SK-N-SH (cell line): ENCODE data around the gene IFI27L1. TPM values are rescaled to one million over a fixed set of nuclear protein-coding genes. Genes with fewer than 3 reads are reported as not detected.

Source experiments
- CTCF ChIA-PET: fragments of 300-600, 350-600 bp; formaldehyde crosslinking; extraction: SDS; loops from one replicate; lab custom pipeline; 2021; lab: Yijun Ruan, JAX
- POLR2A ChIA-PET: fragments of 350-600 bp; sonication (Branson Sonifier 250); formaldehyde crosslinking; extraction: SDS; loops from one replicate; lab custom pipeline; 2020; ENCODE audit warnings: antibody characterized with exemption, inconsistent platforms; lab: Yijun Ruan, JAX
- DNase-seq: peaks from one replicate; pipeline ENCODE4 v3.0.0; 2012
- H2AFZ ChIP-seq: fragments of 200-600 bp; sonication (generic); 2 replicates; pipeline ENCODE4 v1.8.1; 2016; ENCODE audit warnings: antibody characterized with exemption, mild to moderate bottlenecking, low read depth
- H3F3A ChIP-seq: fragments of 200-600 bp; sonication (generic); replicated peaks from 2 replicates; pipeline ENCODE3; 2016; ENCODE audit warnings: antibody characterized with exemption, mild to moderate bottlenecking; ENCODE audit not compliant: insufficient read depth
- H3K27ac ChIP-seq, 2 experiments: fragments of 200-500 bp in 1 of 2; fragments of 200-600 bp in 1 of 2; sonication (Bioruptor generic) in 1 of 2; sonication (generic), shearing (Covaris generic) in 1 of 2; 2 replicates each; pipeline versions ENCODE4 v1.5.1 to v1.6.1; 2014 to 2016; ENCODE audit warnings: low read depth in 2 of 2, inconsistent platforms in 1 of 2, low read length in 1 of 2, mild to moderate bottlenecking in 1 of 2, mixed read lengths in 1 of 2
- H3K27me3 ChIP-seq: fragments of 200-600 bp; sonication (generic), shearing (Covaris generic); 2 replicates; pipeline ENCODE4 v1.6.1; 2016; ENCODE audit warnings: mixed run types; ENCODE audit not compliant: insufficient read depth
- H3K36me3 ChIP-seq, 2 experiments: fragments of 200-500 bp in 1 of 2; fragments of 200-600 bp in 1 of 2; sonication (Bioruptor generic) in 1 of 2; sonication (generic) in 1 of 2; replicated peaks in 1 of 2; 2 replicates each; pipeline versions ENCODE3 to v1.5.1; 2014 to 2016; ENCODE audit warnings: low read length in 1 of 2, mild to moderate bottlenecking in 1 of 2; ENCODE audit not compliant: insufficient read depth in 2 of 2, control insufficient read depth in 1 of 2
- H3K4me1 ChIP-seq, 2 experiments: fragments of 200-500 bp in 1 of 2; fragments of 200-600 bp in 1 of 2; sonication (Bioruptor generic) in 1 of 2; sonication (generic), shearing (Covaris generic) in 1 of 2; 2 replicates each; pipeline versions ENCODE4 v1.5.1 to v1.6.1; 2014 to 2016; ENCODE audit warnings: low read depth in 1 of 2, low read length in 1 of 2, mixed run types in 1 of 2; ENCODE audit not compliant: insufficient read depth in 2 of 2, control insufficient read depth in 1 of 2
- H3K4me2 ChIP-seq: fragments of 200-600 bp; sonication (generic), shearing (Covaris generic); 2 replicates; pipeline ENCODE4 v1.6.1; 2017; ENCODE audit warnings: mixed run types
- H3K4me3 ChIP-seq, 2 experiments: fragments of 200-500 bp in 1 of 2; fragments of 200-600 bp in 1 of 2; sonication (Bioruptor generic) in 1 of 2; sonication (generic), shearing (Covaris generic) in 1 of 2; 2 replicates each; pipeline versions ENCODE4 v1.5.1 to v1.8.1; 2014 to 2016; ENCODE audit warnings: low read depth in 2 of 2, inconsistent platforms in 1 of 2, low read length in 1 of 2, mild to moderate bottlenecking in 1 of 2, mixed read lengths in 1 of 2, moderate library complexity in 1 of 2
- H3K79me2 ChIP-seq: fragments of 200-600 bp; sonication (generic); 2 replicates; pipeline ENCODE4 v1.8.1; 2017; ENCODE audit warnings: mild to moderate bottlenecking; ENCODE audit not compliant: insufficient read depth
- H3K9ac ChIP-seq: fragments of 200-600 bp; sonication (generic); 2 replicates; pipeline ENCODE4 v1.6.1; 2017; ENCODE audit warnings: mixed run types
- H3K9me2 ChIP-seq: fragments of 200-600 bp; sonication (generic); 2 replicates; pipeline ENCODE4 v1.6.1; 2017; ENCODE audit warnings: mixed run types
- H3K9me3 ChIP-seq: fragments of 200-600 bp; sonication (generic); 2 replicates; pipeline ENCODE4 v1.6.1; 2017; ENCODE audit warnings: mixed run types, mild to moderate bottlenecking, moderate library complexity
- H4K20me1 ChIP-seq: fragments of 200-600 bp; sonication (generic); 2 replicates; pipeline ENCODE4 v1.6.1; 2017; ENCODE audit warnings: mild to moderate bottlenecking, mixed run types; ENCODE audit not compliant: insufficient read depth
- CHD2 ChIP-seq: fragments of 150-350 bp; IDR thresholded peaks from 2 replicates; pipeline ENCODE4 v1.6.1; 2018; ENCODE audit warnings: low read length; ENCODE audit not compliant: partially characterized antibody
- EP300 ChIP-seq, 2 experiments: IDR thresholded peaks; 2 replicates each; pipeline versions ENCODE4 v1.4.0 to v1.6.1; 2012; ENCODE audit warnings: borderline replicate concordance in 1 of 2, low read depth in 1 of 2, low read length in 1 of 2
- GABPA ChIP-seq: IDR thresholded peaks from 2 replicates; pipeline ENCODE4 v1.4.0; 2012; ENCODE audit warnings: low read depth, mild to moderate bottlenecking
- GATA2 ChIP-seq: sonication (generic); formaldehyde crosslinking; IDR thresholded peaks from 2 replicates; pipeline ENCODE4 v1.5.0; 2020; ENCODE audit warnings: mild to moderate bottlenecking, missing genetic modification reagents
- MEF2A ChIP-seq: IDR thresholded peaks from 2 replicates; pipeline ENCODE4 v1.4.0; 2012; ENCODE audit warnings: low read depth, borderline replicate concordance
- RCOR1 ChIP-seq: fragments of 150-350 bp; IDR thresholded peaks from 2 replicates; pipeline ENCODE4 v1.6.1; 2017; ENCODE audit warnings: antibody characterized with exemption, low read length
- RFX5 ChIP-seq: IDR thresholded peaks from 2 replicates; pipeline ENCODE4 v1.6.1; 2012; ENCODE audit warnings: mild to moderate bottlenecking, improper control_type of control experiment, low read length
- SMC3 ChIP-seq: IDR thresholded peaks from 2 replicates; pipeline ENCODE4 v1.6.1; 2012; ENCODE audit warnings: low read depth, low read length, improper control_type of control experiment
- WGBS: methylation state at CpG from one replicate; pipeline ENCODE4 v1.1.6; 2017; ENCODE audit warnings: low lambda C conversion rate; 5-methylcytosine and 5-hydroxymethylcytosine counted together
- polyA plus RNA-seq, 3 experiments: library from polyadenylated mRNA; depleted of rRNA; stranded (reverse); fragments of >200 nt; gene quantifications; 2 replicates each; pipeline ENCODE4 v1.2.3, GENCODE V29; 2012
- TF ChIP-seq, protein P1 (sequence below): IDR thresholded peaks from 2 replicates; pipeline ENCODE4; 2012

Gene IFI27L1
- polyA plus RNA-seq, 1 of the 3 experiments (the other 2 are of a cell fraction) = 35.3 TPM

DNA sequence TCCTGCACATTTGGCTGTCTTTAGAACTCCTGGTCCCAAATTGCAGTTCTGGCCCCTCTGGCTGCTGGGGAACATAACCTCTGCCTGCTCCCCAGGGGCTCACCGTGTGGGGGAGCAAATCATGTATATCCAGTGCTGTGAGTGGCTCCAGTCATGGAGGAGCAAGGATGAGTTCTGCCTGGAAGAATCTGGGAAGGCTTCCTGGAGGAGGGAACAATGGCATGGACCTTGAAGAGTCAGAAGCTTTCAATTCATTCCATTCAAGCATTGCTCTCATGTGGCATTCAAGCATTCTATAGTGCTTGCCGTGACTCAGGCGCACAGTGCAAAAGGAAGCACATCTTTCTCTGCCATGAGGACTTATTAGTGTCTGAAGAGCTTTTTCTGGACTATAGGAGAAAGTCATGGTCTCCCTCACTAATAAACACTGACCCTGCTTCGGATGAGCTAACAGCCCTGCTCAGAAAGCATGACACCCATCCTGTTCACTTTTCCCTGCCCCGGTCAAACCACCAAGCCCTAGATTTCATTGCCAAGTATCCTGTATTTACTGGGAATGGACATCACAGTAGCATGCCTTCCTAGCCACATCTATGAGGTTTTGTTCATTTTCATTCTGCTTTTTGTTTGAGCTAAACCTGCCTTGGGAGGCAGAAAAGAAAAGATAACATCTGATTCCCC, 32.9 kb downstream of the IFI27L1 start (continued):
- TF ChIP-seq GABPA = no peak

GRCh38 chr14:94114589-94115057, 33.5 kb downstream of the IFI27L1 start:
- no peaks in the 10 kb centered on the region for H3K9me2 ChIP-seq
- peaks cover 0 to 38% of the 10 kb centered on the region in 2 experiments; a peak in 1 of 4 replicates for H3K4me1 ChIP-seq
- no peaks in the 10 kb centered on the region for H4K20me1 ChIP-seq
- H3K9me3 ChIP-seq = no peaks in the 10 kb centered on the region
- no peak overlapping the region for H3K4me2 ChIP-seq
- H3K27me3 ChIP-seq = no peaks in the 10 kb centered on the region
- no peaks in the 10 kb centered on the region for H3K79me2 ChIP-seq
- no peak overlapping the region for H2AFZ ChIP-seq
- DNase-seq = no peak
- H3K36me3 ChIP-seq = no peaks in the 10 kb centered on the region
- ChIA-PET CTCF (interaction anchor here (0.9 to 3.3 kb wide), 4 partner anchors 18 to 64 kb away, joined by 5 to 14 read pairs (median 12); no protein-coding TSS in a partner anchor), POLR2A (interaction anchor here (0.9 to 1.2 kb wide), 2 partner anchors 11 to 14 kb away, joined by 3 read pairs; no protein-coding TSS in a partner anchor)
- H3K9ac ChIP-seq = no peak overlapping the region
- H3K4me3 ChIP-seq = no peak overlapping the region
- H3K27ac ChIP-seq = no peak overlapping the region
- H3F3A ChIP-seq = no peaks in the 10 kb centered on the region
- no peak for TF ChIP-seq SMC3
- no peak for TF ChIP-seq MEF2A
- WGBS = 78% methylated on average over 5 of the region's 5 CpGs

GRCh38 chr14:94115058-94115591, 34.0 kb downstream of the IFI27L1 start:
- Histone ChIP-seq H3K79me2 (no peaks in the 10 kb centered on the region), H3K9me2 (no peaks in the 10 kb centered on the region), H3F3A (no peaks in the 10 kb centered on the region), H3K4me2 (no peak overlapping the region), H4K20me1 (no peaks in the 10 kb centered on the region), H3K27me3 (no peaks in the 10 kb centered on the region), H3K36me3 (no peaks in the 10 kb centered on the region), H3K9ac (no peak overlapping the region), H3K4me1 (peaks cover 0 to 38% of the 10 kb centered on the region in 2 experiments; a peak in 1 of 4 replicates), H3K27ac (peak overlapping the region in 1 of 2 experiments; percentile 5; a peak in 1 of 4 replicates), H3K4me3 (no peak overlapping the region), H2AFZ (no peak overlapping the region), H3K9me3 (no peaks in the 10 kb centered on the region)
- peak; percentile 35; the same call in 1 of the 2 replicates for TF ChIP-seq RCOR1
- TF ChIP-seq GATA2 (CRISPR knock-in tag) = peak; percentile 75
- TF ChIP-seq, protein P1, sequence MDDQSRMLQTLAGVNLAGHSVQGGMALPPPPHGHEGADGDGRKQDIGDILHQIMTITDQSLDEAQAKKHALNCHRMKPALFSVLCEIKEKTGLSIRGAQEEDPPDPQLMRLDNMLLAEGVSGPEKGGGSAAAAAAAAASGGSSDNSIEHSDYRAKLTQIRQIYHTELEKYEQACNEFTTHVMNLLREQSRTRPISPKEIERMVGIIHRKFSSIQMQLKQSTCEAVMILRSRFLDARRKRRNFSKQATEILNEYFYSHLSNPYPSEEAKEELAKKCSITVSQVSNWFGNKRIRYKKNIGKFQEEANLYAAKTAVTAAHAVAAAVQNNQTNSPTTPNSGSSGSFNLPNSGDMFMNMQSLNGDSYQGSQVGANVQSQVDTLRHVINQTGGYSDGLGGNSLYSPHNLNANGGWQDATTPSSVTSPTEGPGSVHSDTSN = no peak
- peak; percentile 27 for TF ChIP-seq CHD2
- TF ChIP-seq EP300 (IDR thresholded peaks at IDR 0.05; ENCODE audit: borderline replicate concordance in 1 of 2, low read depth in 1 of 2, low read length in 1 of 2) = peak in 1 of 2 experiments; percentile 44; a peak in 1 of 4 replicates
- no peak for TF ChIP-seq RFX5
- ChIA-PET CTCF (interaction anchor here (0.7 to 3.0 kb wide), 7 partner anchors 14 to 176 kb away, joined by 3 to 14 read pairs (median 5); partner anchors contain the start of gene IFI27L2), POLR2A (interaction anchor here (0.9 to 1.2 kb wide), 3 partner anchors 10 to 34 kb away, joined by 3 to 4 read pairs (median 3); partner anchors contain the start of genes DDX24 and IFI27L1)
- 45% methylated on average over 3 of the region's 4 CpGs for WGBS
- peak; percentile 64 for DNase-seq
